ENCODE results near the gene PRKG2. TPM values are rescaled to one million over a fixed set of nuclear protein-coding genes. Genes with fewer than 3 reads are reported as not detected.
A peak's percentile ranks its signal among the peaks of the same experiment; 100 is the strongest.
"Not testable (repeated sequence)": the region's sequence is repeated elsewhere in the genome, so short reads cannot be mapped to it uniquely, and the experiment has no call there.

PRKG2 gene
- total and polyA plus RNA-seq, 7 experiments from 2014 or later = 0.19 to 3.4 (median 1.5) TPM

- no peak overlapping the region for H3K27ac Mint-ChIP-seq
- no peak for DNase-seq
- Histone ChIP-seq H3K36me3 (ENCODE audit: control insufficient read depth in 2 of 3, insufficient read depth in 3 of 3, low read length in 3 of 3) (no peaks in the 10 kb centered on the region), H3K4me1 (ENCODE audit: control insufficient read depth in 2 of 2, insufficient read depth in 2 of 2, low read length in 2 of 2) (no peaks in the 10 kb centered on the region), H3K27ac (ENCODE audit: low read depth, low read length) (no peak overlapping the region), H3K9me3 (ENCODE audit: control insufficient read depth in 2 of 3, low read length in 3 of 3) (no peaks in the 10 kb centered on the region), H3K27me3 (ENCODE audit: control insufficient read depth in 2 of 2, insufficient read depth in 2 of 2, low read length in 2 of 2) (no peaks in the 10 kb centered on the region), H3K4me3 (ENCODE audit: low read length) (no peak overlapping the region)
- peaks cover 0 to 6% (median 0%) of the 10 kb centered on the region in 5 donors for H3K27me3 Mint-ChIP-seq
- peaks cover 0 to 5% (median 0%) of the 10 kb centered on the region in 11 donors for H3K9me3 Mint-ChIP-seq
- intact Hi-C loops (cut with micrococcal nuclease) = no loop called here
- H3K36me3 Mint-ChIP-seq = no peaks in the 10 kb centered on the region
- H3K4me1 Mint-ChIP-seq = peaks cover 0 to 6% (median 0%) of the 10 kb centered on the region in 7 donors
- no peak for ATAC-seq
- CTCF ChIA-PET = no interaction called here
- POLR2A ChIA-PET = interaction anchor here (0.7 kb wide), 1 partner anchor 1059 kb away, joined by 4 read pairs; no protein-coding TSS in a partner anchor
- H3K4me3 Mint-ChIP-seq = no peak overlapping the region
Observed at GRCh38 chr4:81162752-81163458, 52.1 kb downstream of the PRKG2 start.

DNA sequence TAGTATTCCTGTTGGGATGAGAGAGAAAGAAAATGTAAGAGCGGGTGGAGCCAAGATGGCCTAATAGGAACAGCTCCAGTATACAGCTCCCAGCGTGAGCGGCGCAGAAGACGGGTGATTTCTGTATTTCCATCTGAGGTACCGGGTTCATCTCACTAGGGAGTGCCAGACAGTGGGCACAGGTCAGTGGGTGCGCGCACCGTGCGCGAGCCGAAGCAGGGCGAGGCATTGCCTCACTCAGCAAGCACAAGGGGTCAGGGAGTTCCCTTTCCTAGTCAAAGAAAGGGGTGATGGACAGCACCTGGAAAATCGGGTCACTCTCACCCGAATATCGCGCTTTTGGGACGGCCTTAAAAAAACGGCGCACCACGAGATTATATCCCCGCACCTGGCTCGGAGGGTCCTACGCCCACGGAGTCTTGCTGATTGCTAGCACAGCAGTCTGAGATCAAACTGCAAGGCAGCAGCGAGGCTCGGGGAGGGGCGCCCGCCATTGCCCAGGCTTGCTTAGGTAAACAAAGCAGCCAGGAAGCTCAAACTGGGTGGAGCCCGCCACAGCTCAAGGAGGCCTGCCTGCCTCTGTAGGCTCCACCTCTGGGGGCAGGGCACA lies 61.2 kb downstream of the PRKG2 start:
- peak overlapping the region; percentile 14 for H3K27ac ChIP-seq (ENCODE audit: low read depth, low read length)
- peak overlapping the region in 8 of 10 donors; percentile 72 to 93 (median 84) for H3K4me3 Mint-ChIP-seq
- peak overlapping the region in 8 of 9 donors; percentile 50 to 93 (median 86) for H3K27ac Mint-ChIP-seq
- CTCF ChIA-PET = interaction anchor here (0.7 kb wide), 1 partner anchor 1081 kb away, joined by 5 read pairs; no protein-coding TSS in a partner anchor
- intact Hi-C loops (cut with micrococcal nuclease); ATAC-seq; H3K27me3 ChIP-seq (ENCODE audit: control insufficient read depth in 2 of 2, insufficient read depth in 2 of 2, low read length in 2 of 2); H3K9me3 ChIP-seq (ENCODE audit: control insufficient read depth in 2 of 3, low read length in 3 of 3); H3K4me1 Mint-ChIP-seq; H3K4me1 ChIP-seq (ENCODE audit: control insufficient read depth in 2 of 2, insufficient read depth in 2 of 2, low read length in 2 of 2); H3K36me3 ChIP-seq (ENCODE audit: control insufficient read depth in 2 of 3, insufficient read depth in 3 of 3, low read length in 3 of 3); H3K36me3 Mint-ChIP-seq; POLR2A ChIA-PET; H3K27me3 Mint-ChIP-seq: not testable (repeated sequence)
- DNase-seq = peak in 7 of 9 donors; percentile 3 to 45 (median 21)
- peaks cover 0 to 16% (median 5%) of the 10 kb centered on the region in 11 donors for H3K9me3 Mint-ChIP-seq
- H3K4me3 ChIP-seq (ENCODE audit: low read length) = peak overlapping the region; percentile 17

GRCh38 chr4:81152839-81153713 lies 61.9 kb downstream of the PRKG2 start:
- H3K27ac Mint-ChIP-seq = peak overlapping the region in 8 of 9 donors; percentile 50 to 93 (median 86)
- H3K36me3 ChIP-seq (ENCODE audit: control insufficient read depth in 2 of 3, insufficient read depth in 3 of 3, low read length in 3 of 3) = no peaks in the 10 kb centered on the region

GRCh38 chr4:81149976-81150375 lies 65.0 kb downstream of the PRKG2 start:
- Mint-ChIP-seq H3K4me1 (peaks cover 0 to 7% (median 0%) of the 10 kb centered on the region in 7 donors), H3K9me3 (peaks cover 0 to 4% (median 0%) of the 10 kb centered on the region in 11 donors), H3K27me3 (peaks cover 0 to 6% (median 0%) of the 10 kb centered on the region in 5 donors), H3K27ac (no peak overlapping the region), H3K4me3 (no peak overlapping the region), H3K36me3 (no peaks in the 10 kb centered on the region)
- ChIA-PET POLR2A (no interaction called here), CTCF (no interaction called here)
- H3K27ac ChIP-seq (ENCODE audit: low read depth, low read length) = no peak overlapping the region
- intact Hi-C loops (cut with micrococcal nuclease) = no loop called here
- H3K9me3 ChIP-seq (ENCODE audit: control insufficient read depth in 2 of 3, low read length in 3 of 3) = no peaks in the 10 kb centered on the region
- no peaks in the 10 kb centered on the region for H3K4me1 ChIP-seq (ENCODE audit: control insufficient read depth in 2 of 2, insufficient read depth in 2 of 2, low read length in 2 of 2)
- no peak for ATAC-seq
- no peaks in the 10 kb centered on the region for H3K27me3 ChIP-seq (ENCODE audit: control insufficient read depth in 2 of 2, insufficient read depth in 2 of 2, low read length in 2 of 2)
- no peaks in the 10 kb centered on the region for H3K36me3 ChIP-seq (ENCODE audit: control insufficient read depth in 2 of 3, insufficient read depth in 3 of 3, low read length in 3 of 3)
- no peak for DNase-seq
- H3K4me3 ChIP-seq (ENCODE audit: low read length) = no peak overlapping the region

More at GRCh38 chr4:81152839-81153713, 61.9 kb downstream of the PRKG2 start:
- Histone ChIP-seq H3K4me3 (ENCODE audit: low read length) (no peak overlapping the region), H3K4me1 (ENCODE audit: control insufficient read depth in 2 of 2, insufficient read depth in 2 of 2, low read length in 2 of 2) (no peaks in the 10 kb centered on the region), H3K27me3 (ENCODE audit: control insufficient read depth in 2 of 2, insufficient read depth in 2 of 2, low read length in 2 of 2) (no peaks in the 10 kb centered on the region), H3K27ac (ENCODE audit: low read depth, low read length) (no peak overlapping the region), H3K9me3 (ENCODE audit: control insufficient read depth in 2 of 3, low read length in 3 of 3) (no peaks in the 10 kb centered on the region)
- no peaks in the 10 kb centered on the region for H3K36me3 Mint-ChIP-seq
- peaks cover 0 to 6% (median 0%) of the 10 kb centered on the region in 5 donors for H3K27me3 Mint-ChIP-seq
- H3K4me3 Mint-ChIP-seq = peak overlapping the region in 8 of 10 donors; percentile 72 to 93 (median 84)
- CTCF ChIA-PET = no interaction called here
- ATAC-seq (no peak), DNase-seq (no peak)
- POLR2A ChIA-PET = no interaction called here
- peaks cover 0 to 7% (median 0%) of the 10 kb centered on the region in 7 donors for H3K4me1 Mint-ChIP-seq
- intact Hi-C loops (cut with micrococcal nuclease) = no loop called here
- H3K9me3 Mint-ChIP-seq = peaks cover 0 to 11% (median 4%) of the 10 kb centered on the region in 11 donors

- intact Hi-C loops (cut with micrococcal nuclease) = no loop called here
- CTCF ChIA-PET = no interaction called here
Observed at GRCh38 chr4:81148576-81148975, 66.4 kb downstream of the PRKG2 start.

GRCh38 chr4:81146466-81146865 lies 68.6 kb downstream of the PRKG2 start:
- no peak for DNase-seq
- POLR2A ChIA-PET = no interaction called here
- CTCF ChIA-PET = no interaction called here
- intact Hi-C loops (cut with micrococcal nuclease) = no loop called here
- Mint-ChIP-seq H3K4me3 (no peak overlapping the region), H3K4me1 (no peaks in the 10 kb centered on the region), H3K27me3 (peaks cover 0 to 6% (median 0%) of the 10 kb centered on the region in 5 donors), H3K36me3 (no peaks in the 10 kb centered on the region), H3K9me3 (no peaks in the 10 kb centered on the region), H3K27ac (no peak overlapping the region)
- no peaks in the 10 kb centered on the region for H3K4me1 ChIP-seq (ENCODE audit: control insufficient read depth in 2 of 2, insufficient read depth in 2 of 2, low read length in 2 of 2)
- no peaks in the 10 kb centered on the region for H3K9me3 ChIP-seq (ENCODE audit: control insufficient read depth in 2 of 3, low read length in 3 of 3)
- H3K4me3 ChIP-seq (ENCODE audit: low read length) = no peak overlapping the region
- ATAC-seq = no peak
- no peaks in the 10 kb centered on the region for H3K27me3 ChIP-seq (ENCODE audit: control insufficient read depth in 2 of 2, insufficient read depth in 2 of 2, low read length in 2 of 2)
- H3K36me3 ChIP-seq (ENCODE audit: control insufficient read depth in 2 of 3, insufficient read depth in 3 of 3, low read length in 3 of 3) = no peaks in the 10 kb centered on the region
- H3K27ac ChIP-seq (ENCODE audit: low read depth, low read length) = no peak overlapping the region

More at GRCh38 chr4:81148576-81148975, 66.4 kb downstream of the PRKG2 start:
- ATAC-seq (no peak), DNase-seq (no peak)
- Histone ChIP-seq H3K27ac (ENCODE audit: low read depth, low read length) (no peak overlapping the region), H3K9me3 (ENCODE audit: control insufficient read depth in 2 of 3, low read length in 3 of 3) (no peaks in the 10 kb centered on the region), H3K4me3 (ENCODE audit: low read length) (no peak overlapping the region), H3K36me3 (ENCODE audit: control insufficient read depth in 2 of 3, insufficient read depth in 3 of 3, low read length in 3 of 3) (no peaks in the 10 kb centered on the region), H3K4me1 (ENCODE audit: control insufficient read depth in 2 of 2, insufficient read depth in 2 of 2, low read length in 2 of 2) (no peaks in the 10 kb centered on the region), H3K27me3 (ENCODE audit: control insufficient read depth in 2 of 2, insufficient read depth in 2 of 2, low read length in 2 of 2) (no peaks in the 10 kb centered on the region)
- H3K36me3 Mint-ChIP-seq = no peaks in the 10 kb centered on the region
- POLR2A ChIA-PET = no interaction called here
- H3K27me3 Mint-ChIP-seq = peaks cover 0 to 6% (median 0%) of the 10 kb centered on the region in 5 donors
- H3K4me3 Mint-ChIP-seq = no peak overlapping the region
- no peak overlapping the region for H3K27ac Mint-ChIP-seq
- peaks cover 0 to 2% (median 0%) of the 10 kb centered on the region in 7 donors for H3K4me1 Mint-ChIP-seq
- peaks cover 0 to 4% (median 0%) of the 10 kb centered on the region in 11 donors for H3K9me3 Mint-ChIP-seq
